ENCODE results near the gene FANCM.
"Not testable (repeated sequence)": the region's sequence is repeated elsewhere in the genome, so short reads cannot be mapped to it uniquely, and the experiment has no call there.

The FANCM gene

DNA sequence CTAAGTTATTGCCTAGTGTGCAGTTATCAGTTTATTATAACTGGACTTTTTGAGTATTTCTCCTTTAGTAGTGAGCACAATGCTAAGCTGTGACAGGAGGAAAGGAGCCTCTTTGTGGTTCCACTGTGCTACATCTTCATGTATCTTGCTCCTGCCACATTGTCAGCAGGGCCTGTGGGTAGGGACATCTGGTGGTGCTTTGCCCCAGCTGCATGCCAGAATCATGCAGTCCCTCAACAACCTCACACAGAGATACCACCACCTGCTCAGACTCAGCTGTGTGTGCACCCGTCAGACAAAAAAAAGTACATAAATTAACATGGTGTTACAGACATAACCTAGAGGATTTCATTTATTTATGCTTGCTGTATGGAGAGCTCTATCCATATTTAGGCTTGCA is 66.2 kb downstream of the FANCM start:
- no peak for TF ChIP-seq CTCF (IDR thresholded peaks at IDR 0.05; ENCODE audit: unreplicated experiment in 3 of 3)
- Mint-ChIP-seq H3K36me3 (ENCODE audit: low read depth) (peaks cover 16% of the 10 kb centered on the region), H3K27ac (no peak overlapping the region), H3K4me3 (no peak overlapping the region), H3K4me1 (no peaks in the 10 kb centered on the region), H3K27me3 (ENCODE audit: low read depth) (no peaks in the 10 kb centered on the region), H3K9me3 (no peaks in the 10 kb centered on the region)

DNA sequence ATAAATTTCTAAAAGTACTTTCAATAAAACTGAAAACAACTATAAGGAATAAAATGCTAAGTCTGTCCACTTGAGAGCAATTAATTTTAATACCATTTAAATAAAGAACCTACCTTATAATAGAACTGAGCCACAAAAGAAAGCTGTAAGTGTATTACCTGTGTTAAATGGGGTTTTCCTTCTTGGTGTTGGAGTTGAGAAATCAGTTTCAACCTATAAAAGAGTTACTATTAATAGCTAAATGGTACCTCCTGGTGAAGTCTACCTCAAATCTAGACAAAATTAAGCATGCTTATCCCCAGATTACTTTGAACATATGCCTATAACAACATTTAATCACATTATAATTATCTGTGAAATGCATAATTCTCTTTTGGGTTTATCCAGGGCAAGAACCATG is 68.5 kb downstream of the FANCM start:
- no peak for TF ChIP-seq CTCF (IDR thresholded peaks at IDR 0.05; ENCODE audit: unreplicated experiment in 3 of 3)
- Mint-ChIP-seq H3K9me3 (no peaks in the 10 kb centered on the region), H3K27ac (no peak overlapping the region), H3K4me1 (no peaks in the 10 kb centered on the region), H3K27me3 (ENCODE audit: low read depth) (no peaks in the 10 kb centered on the region), H3K36me3 (ENCODE audit: low read depth) (peaks cover 24% of the 10 kb centered on the region), H3K4me3 (no peak overlapping the region)

DNA sequence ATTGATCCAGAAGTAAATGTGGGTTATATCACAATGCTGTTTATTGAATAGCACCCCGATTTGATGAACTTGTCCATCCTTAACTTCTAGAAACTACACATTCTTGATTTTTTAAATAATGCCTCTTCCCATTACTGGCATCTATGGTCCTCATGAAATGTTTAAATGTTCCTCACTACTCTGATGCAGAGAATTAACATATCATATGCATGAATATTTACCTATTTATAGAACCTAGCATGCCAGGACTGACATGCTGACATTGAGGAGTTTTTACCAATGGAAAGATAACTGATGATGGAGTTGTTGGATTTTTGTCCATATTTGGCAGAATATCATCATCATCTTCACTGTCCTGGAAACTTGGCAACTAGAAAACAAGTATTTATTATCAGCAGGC is 74.4 kb downstream of the FANCM start:
- no peak overlapping the region for H3K27ac Mint-ChIP-seq
- H3K36me3 Mint-ChIP-seq (ENCODE audit: low read depth): peaks cover 48% of the 10 kb centered on the region
- peaks cover 5% of the 10 kb centered on the region for H3K4me1 Mint-ChIP-seq
- H3K9me3 Mint-ChIP-seq: no peaks in the 10 kb centered on the region
- TF ChIP-seq CTCF (IDR thresholded peaks at IDR 0.05; ENCODE audit: unreplicated experiment in 3 of 3): no peak
- H3K27me3 Mint-ChIP-seq (ENCODE audit: low read depth): no peaks in the 10 kb centered on the region
- no peak overlapping the region for H3K4me3 Mint-ChIP-seq

DNA sequence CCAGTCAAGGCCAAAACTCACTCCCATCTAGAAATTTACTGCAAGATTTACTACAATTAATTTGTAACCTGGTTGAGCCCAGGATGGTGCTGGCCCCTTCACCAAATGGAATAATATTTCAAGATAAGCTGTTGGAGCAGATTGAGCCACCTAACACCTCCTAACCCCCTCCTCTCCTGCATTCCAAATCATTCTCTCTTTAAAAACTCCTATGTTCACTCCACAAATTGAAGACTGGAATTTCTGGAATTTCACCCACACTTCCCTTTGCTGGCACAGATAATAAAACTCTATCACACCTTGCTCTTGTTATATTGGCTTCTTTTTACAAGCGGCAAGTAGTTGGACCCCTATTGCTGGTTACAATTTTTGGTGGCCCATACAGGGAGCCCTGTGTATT is 75.6 kb downstream of the FANCM start:
- Mint-ChIP-seq H3K9me3 (no peaks in the 10 kb centered on the region), H3K4me1 (peaks cover 5% of the 10 kb centered on the region), H3K27ac (no peak overlapping the region), H3K4me3 (no peak overlapping the region), H3K27me3 (ENCODE audit: low read depth) (no peaks in the 10 kb centered on the region), H3K36me3 (ENCODE audit: low read depth) (peaks cover 49% of the 10 kb centered on the region)
- no peak for TF ChIP-seq CTCF (IDR thresholded peaks at IDR 0.05; ENCODE audit: unreplicated experiment in 3 of 3)

- H3K27me3 Mint-ChIP-seq (ENCODE audit: low read depth): no peaks in the 10 kb centered on the region
- peak overlapping the region in 2 of 3 experiments; percentile 34 to 66 for H3K27ac Mint-ChIP-seq
- TF ChIP-seq CTCF (IDR thresholded peaks at IDR 0.05; ENCODE audit: unreplicated experiment in 3 of 3): no peak
- H3K9me3 Mint-ChIP-seq: no peaks in the 10 kb centered on the region
- peaks cover 50% of the 10 kb centered on the region for H3K36me3 Mint-ChIP-seq (ENCODE audit: low read depth)
- H3K4me1 Mint-ChIP-seq: peaks cover 5% of the 10 kb centered on the region
- no peak overlapping the region for H3K4me3 Mint-ChIP-seq
Observed at GRCh38 chr14:45212231-45212630, 76.5 kb downstream of the FANCM start.

GRCh38 chr14:45213716-45214115 is 78.0 kb downstream of the FANCM start:
- not testable (repeated sequence) for H3K9me3 Mint-ChIP-seq; H3K4me1 Mint-ChIP-seq; H3K27me3 Mint-ChIP-seq (ENCODE audit: low read depth)

GRCh38 chr14:45214341-45214740 is 78.6 kb downstream of the FANCM start:
- not testable (repeated sequence) for H3K4me1 Mint-ChIP-seq; H3K4me3 Mint-ChIP-seq; H3K9me3 Mint-ChIP-seq; H3K27me3 Mint-ChIP-seq (ENCODE audit: low read depth)
- Mint-ChIP-seq H3K36me3 (ENCODE audit: low read depth) (peaks cover 45% of the 10 kb centered on the region), H3K27ac (peak overlapping the region in 1 of 3 experiments; percentile 57)

More at GRCh38 chr14:45213716-45214115, 78.0 kb downstream of the FANCM start:
- H3K36me3 Mint-ChIP-seq (ENCODE audit: low read depth): peaks cover 50% of the 10 kb centered on the region
- not testable (repeated sequence) for H3K4me3 Mint-ChIP-seq
- H3K27ac Mint-ChIP-seq: peak overlapping the region; percentile 26 to 66 (median 42)

All from nephron (organoid).